Activated T-helper 1 cell treated with anti-CD3 and anti-CD28 coated beads, Interleukin-2, amount 50 U/mL, for 16 hours (primary cell): Measurements from ENCODE around the gene GORASP2.

ENCODE experiments used
- DNase-seq, 2 donors: peaks; one replicate each; pipeline ENCODE4 v3.0.0-alpha.2; 2020; ENCODE audit warnings: low read depth in 1 of 2, low spot score in 1 of 2

Gene GORASP2

DNA sequence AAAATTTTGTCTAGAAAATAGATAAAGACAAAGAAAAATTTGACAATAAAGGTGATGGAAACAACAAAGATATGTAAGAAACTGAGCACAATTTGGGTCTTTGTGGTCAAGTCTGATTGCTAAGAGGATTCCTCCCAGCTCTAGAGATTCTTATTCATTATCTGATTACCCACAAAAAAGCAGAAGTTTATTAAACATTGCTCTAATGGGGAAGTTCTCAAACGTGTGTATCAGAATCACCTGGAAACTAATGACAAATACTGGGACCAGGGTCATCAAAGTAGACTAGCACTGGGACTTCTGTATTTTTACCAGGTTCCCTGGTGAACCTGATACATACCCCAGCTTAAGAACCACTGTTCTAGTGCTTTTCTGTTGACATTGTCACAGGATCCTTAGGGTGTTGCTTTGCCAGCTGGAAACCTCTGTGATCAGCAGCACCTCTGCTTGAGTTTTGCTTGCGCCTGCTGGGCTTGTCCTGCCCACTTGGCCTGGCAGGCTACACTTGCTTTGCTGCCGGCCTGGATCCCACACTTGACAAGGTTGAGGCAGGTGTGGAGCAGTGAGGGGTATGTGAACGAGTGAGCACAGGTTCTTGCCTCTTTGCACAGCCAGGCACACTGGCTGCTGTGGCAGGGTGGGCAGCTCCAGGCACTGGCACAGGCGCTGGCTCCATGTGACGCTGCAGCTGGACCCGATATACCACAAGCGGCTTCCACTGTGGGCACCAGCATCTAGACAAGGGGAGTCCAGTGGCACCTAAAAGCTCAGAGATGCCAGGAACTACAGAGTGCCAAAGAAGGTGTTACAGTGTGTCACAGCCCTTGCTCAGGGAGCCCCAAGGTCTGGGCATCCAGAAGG, 6.2 kb upstream of the GORASP2 start:
- no peak for DNase-seq

DNA sequence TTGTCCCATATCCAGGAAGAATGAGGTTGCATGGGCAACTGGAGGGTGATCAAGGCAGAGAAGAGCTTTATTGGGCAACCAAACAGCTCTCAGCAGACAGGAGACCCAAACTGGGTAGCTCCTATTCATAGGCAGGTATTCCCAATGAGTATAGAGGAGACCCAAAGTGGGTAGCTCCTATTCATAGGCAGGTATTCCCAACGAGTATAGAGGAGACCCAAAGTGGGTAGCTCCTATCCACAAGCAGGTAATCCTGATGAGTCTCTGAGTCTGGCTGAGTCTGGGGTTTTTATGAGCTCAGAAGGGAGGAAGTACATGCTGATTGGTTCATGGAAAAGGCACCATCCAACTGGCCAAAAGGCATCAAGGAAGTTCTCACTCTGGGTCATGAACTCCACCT, 5.3 kb upstream of the GORASP2 start:
- DNase-seq, result no peak

- DNase-seq, result no peak
Measured at GRCh38 chr2:170924969-170925368, 4.1 kb upstream of the GORASP2 start.

DNA sequence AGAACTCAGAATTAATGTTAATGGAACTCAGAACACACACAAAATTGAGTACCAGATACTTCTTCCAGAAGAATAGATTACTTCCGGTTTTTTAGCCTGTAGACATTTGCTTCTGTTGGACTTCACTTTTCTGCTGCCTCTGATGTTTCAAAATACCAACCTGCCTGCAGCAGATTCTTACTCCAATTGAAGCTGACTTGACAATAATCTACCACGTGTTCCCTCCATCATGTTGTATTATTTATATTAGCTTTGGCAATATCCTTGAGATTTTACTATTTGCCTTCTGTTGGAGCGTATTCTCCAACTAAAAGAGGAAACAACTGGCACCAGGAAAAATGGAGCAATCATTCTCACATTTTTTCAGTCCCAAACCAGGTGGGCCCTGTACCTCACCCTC, 3.1 kb upstream of the GORASP2 start:
- no peak for DNase-seq

- no peak for DNase-seq
Measured at GRCh38 chr2:170926743-170927297, 2.2 kb upstream of the GORASP2 start.

DNA sequence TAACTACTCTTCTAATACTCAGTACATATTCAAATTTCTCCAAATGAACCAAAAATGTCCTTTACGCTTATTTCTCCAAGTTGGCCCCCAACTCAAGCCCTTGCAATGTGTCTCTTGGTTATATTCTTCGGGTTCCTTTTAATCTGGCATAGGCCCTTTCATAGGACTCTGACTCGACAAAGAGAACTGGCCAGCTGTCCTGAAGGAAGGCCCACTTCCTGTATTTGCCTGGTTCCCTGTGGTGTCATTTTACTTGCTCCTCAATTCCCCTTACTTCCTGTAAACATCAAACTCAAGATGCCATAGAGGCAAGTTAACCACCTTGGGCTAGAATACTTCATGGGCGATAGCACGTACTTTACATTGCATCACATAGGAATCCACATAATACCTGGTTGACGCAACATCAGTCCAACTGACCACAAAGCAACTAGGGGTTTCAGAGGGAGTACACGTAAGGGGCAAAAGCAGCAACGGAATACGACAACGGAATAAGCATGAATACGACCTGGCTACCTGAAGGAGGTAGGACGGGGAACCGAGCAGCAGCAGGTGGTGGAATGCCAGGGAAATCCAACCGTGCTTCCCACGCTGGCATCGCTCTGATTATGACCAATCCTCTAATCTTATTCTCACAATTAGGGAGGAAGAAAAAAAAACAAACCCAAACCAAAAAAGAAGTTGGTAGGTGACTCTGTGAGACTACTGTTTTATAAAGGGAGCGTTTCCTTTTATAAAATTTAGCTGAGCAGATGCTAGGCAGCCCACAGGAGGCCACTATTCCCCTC, 823 bp upstream of the GORASP2 start:
- no peak for DNase-seq

GRCh38 chr2:170929686-170930050, 615 bp downstream of the GORASP2 start:
- DNase-seq, result peak; percentile 11 to 27

DNA sequence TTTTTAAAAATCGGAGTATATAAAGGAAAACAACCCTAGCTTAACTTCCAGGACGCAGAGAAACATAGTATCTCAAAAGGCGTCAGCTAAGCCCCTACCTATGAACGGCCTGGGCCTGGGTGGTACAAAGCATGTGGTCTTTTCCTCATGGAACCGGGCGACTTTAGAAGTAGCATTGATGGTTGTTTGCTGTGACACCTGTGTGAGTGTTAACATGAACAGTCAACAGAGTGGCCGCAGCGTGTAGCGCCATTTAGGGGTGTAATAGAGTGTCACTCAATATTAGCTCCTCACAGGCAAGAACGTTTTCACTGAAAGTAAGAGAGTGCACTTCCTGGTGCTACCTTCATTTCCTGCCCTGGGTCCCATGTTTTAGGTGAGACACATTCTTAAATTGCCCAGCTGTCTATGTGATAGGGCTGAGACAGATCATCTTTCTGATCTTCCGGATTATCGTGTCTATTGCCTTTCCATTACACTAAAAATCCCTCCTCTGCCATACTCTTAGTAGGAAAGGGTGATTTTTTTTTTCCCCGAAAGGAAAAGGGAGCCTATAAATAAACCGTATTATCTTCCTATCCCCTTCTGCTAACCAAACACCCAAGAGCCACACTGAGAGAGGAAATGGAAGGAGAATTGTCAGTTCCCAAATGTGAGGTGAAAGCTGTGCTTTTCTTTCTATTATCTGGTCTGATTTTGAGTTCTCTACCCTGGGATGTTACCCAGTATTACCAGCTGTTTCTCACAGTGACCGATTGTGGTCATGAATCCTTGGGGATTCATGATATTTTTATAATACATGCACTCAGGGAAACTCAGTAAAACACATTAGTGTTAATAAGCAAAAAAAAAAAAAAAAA, 1.3 kb downstream of the GORASP2 start:
- peak in 1 of 2 donors; percentile 37 for DNase-seq

DNA sequence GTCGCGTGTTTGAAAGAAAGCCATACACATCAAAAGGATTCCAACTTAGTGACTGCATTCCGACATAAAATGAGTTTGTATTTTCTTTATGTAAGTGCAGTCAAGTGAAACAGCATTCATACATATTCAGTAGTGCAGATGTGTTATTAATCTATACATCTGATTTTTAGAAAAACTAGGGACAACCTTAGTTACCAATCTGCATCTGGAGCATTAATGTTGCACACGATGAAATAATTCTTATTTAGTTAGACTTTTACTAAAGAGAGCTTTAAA, 1.9 kb downstream of the GORASP2 start:
- DNase-seq, result no peak

GRCh38 chr2:170932166-170932565, 3.1 kb downstream of the GORASP2 start:
- no peak for DNase-seq

DNA sequence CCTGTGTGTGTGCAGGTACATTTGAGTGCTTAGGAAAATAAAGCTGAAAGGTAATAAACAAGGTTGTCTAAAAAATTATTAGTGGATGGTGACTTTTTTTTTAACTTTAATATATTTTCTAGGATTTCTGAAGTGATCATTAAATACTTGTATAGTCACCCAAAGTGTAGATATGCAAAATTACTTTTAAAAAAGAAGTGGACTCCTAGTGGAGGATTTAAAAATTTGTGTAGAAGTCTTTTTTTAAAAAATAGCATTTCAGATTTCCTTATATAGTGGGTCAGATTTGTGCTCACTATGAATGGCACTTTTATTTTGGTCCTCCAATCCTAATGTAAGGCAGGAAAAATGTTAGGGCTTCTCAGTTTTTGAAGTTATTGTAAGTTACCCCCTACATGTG, 3.9 kb downstream of the GORASP2 start:
- DNase-seq, result no peak

DNA sequence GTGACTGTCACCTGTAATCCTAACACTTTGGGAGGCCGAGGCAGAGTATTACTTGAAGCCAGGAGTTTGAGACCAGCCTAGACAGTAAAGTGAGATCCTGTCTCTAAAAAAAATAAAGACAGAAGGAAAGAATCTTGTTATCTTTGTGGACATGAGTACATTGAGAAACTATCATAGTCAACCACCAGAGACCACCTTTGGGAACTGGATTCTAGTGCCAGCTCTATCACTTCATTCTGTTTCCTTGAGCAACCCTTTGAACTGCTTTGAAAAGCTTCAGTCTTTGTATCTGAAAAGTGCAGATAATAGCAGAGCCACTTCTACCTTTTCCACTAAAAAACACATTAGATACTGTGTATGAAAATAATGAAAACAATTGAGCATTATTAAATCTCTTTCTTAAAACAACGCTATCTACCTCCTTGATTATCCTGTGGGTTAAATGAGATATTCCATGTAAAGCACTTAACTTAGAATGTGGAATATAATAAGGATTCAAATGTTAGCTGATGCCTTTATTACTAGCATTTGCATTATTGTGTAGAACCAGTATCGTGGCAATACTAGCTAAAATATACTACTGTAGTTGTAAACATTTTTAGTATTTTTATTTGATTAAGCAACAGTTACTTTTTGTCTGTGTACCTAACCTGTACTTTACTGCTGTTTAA, 8.8 kb downstream of the GORASP2 start:
- no peak for DNase-seq

DNA sequence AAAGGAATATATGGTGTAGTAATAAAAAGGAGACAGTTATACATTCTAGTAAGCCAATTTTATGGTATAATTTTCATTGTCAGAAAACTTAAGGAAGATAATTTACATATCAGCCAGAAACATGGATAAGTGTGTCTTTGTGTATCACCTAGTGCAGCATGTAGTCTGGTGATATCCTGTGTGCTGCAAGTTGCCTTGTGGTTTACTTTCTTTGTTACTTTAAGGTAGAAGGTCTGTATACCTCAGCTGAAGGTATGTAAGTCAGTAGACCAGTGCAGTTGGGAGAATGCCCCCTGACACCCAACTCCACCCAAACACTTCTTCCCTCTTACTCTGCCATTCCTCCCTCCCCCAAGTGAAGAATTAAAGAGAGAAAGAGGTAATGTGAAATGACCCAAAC, 11.0 kb downstream of the GORASP2 start:
- DNase-seq, result no peak

GRCh38 chr2:170942615-170943014, 13.6 kb downstream of the GORASP2 start:
- DNase-seq, result no peak

GRCh38 chr2:170943041-170943440, 14.0 kb downstream of the GORASP2 start:
- DNase-seq, result no peak

DNA sequence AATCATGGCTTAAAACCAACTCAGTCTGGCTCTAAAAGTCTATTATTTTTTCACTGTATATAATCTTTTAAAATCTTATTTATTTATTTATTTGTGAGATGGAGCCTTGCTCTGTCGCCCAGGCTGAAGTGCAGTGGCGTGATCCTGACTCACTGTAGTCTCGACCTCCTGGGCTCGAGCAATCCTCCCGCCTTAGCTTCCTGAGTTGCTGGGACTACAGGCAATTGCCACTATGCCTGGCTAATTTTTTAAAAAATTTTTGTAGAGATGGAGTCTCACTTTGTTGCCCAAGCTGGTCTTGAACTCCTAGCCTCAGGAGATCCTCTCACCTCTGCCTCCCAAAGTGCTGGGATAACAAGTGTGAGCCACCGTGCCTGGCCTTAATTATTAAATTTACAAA, 14.5 kb downstream of the GORASP2 start:
- no peak for DNase-seq

- no peak for DNase-seq
Measured at GRCh38 chr2:170944545-170944944, 15.5 kb downstream of the GORASP2 start.

DNA sequence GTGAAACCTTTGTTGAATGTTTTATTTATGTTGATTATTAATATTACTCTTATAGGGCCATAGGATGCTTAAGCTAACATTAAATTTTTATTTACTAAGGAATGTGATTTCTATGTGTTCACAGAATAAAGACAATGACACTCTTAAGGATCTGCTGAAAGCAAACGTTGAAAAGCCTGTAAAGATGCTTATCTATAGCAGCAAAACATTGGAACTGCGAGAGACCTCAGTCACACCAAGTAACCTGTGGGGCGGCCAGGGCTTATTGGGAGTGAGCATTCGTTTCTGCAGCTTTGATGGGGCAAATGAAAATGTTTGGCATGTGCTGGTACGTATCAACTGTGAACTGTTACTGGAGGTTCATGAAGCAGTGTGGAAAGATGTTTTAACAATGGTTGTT, 20.4 kb downstream of the GORASP2 start:
- DNase-seq, result no peak

DNA sequence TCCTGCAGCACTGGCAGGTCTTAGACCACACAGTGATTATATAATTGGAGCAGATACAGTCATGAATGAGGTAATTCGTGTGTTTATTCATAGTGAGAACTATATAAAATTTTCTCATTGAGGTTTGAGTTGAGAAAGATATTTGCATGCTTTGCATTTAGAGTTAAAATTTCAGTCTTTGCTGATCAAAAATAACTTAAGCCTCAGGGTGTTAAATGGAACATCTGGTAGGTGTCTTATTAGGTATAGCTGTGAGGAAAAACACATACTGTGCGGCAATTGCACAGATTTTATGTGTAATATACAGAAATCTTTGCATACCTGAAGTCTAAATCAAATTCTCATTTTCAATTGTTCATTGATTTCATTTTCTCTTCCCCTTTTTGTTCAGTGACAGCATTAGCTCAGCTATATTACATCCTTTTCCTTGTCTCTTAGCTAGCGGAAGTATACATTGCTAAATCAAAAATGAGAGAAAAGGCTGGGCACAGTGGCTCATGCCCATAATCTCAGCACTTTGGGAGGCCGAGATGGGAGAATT, 21.2 kb downstream of the GORASP2 start:
- no peak for DNase-seq

DNA sequence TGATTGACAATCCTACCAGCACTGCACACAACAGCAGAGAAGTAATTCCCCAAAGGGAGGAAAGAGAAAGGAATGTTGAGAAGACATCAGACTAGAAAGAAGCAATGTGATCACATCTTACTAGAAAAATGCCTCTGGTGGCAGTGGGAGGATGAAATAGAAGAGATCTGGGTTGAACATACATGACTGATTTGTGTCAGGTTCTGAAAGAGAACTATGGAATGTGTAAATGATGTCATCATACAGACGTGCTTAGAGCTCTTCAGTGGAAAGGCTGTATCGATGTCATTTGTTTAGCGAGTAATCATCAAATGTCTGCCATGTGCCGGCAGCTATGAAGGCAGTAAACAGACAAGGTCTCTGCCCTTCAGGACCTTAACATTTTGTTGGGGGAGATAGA, 24.9 kb downstream of the GORASP2 start:
- DNase-seq, result no peak

GRCh38 chr2:170963386-170963785, 34.3 kb downstream of the GORASP2 start:
- DNase-seq, result no peak
